NCI-H2107 treated with DMSO at 0.1 percent for 48 hours (cell line): ENCODE data around the gene NUBP1.

Source experiments
- DNase-seq: peaks from one replicate; lab custom pipeline; 2025; ENCODE audit not compliant: unreplicated experiment; lab: John Stamatoyannopoulos, UW

Gene NUBP1

DNA sequence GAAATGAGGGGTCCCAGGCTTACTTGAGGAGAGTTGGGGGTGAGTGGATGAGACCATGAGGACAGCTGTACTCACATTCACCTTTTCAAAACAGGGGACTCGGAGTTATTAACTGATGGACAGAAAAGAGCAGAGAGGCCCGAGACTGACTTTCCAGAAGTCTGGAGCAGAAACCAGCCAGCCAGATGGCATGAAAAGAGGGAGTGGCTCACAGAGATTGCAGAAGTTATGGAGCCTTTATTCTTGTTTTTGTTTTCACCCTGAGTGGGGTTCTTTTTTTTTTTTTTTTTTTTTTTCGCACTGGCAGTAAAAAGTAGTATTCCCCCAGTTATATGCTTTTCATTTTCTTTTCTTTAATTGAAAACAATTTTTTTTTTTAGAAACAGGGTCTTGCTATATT is 56.1 kb downstream of the NUBP1 start:
- DNase-seq = no peak

GRCh38 chr16:10805334-10805733 is 61.7 kb downstream of the NUBP1 start:
- no peak for DNase-seq

GRCh38 chr16:10806698-10807097 is 63.1 kb downstream of the NUBP1 start:
- no peak for DNase-seq

- DNase-seq = no peak
These were observed 64.6 kb downstream of the NUBP1 start for GRCh38 chr16:10808218-10808617.

- no peak for DNase-seq
These were observed 65.2 kb downstream of the NUBP1 start for GRCh38 chr16:10808850-10809249.

- no peak for DNase-seq
These were observed 66.1 kb downstream of the NUBP1 start for GRCh38 chr16:10809706-10810105.

- no peak for DNase-seq
These were observed 68.9 kb downstream of the NUBP1 start for GRCh38 chr16:10812312-10813098.

GRCh38 chr16:10813099-10813455 is 69.4 kb downstream of the NUBP1 start:
- no peak for DNase-seq

GRCh38 chr16:10817514-10817913 is 73.9 kb downstream of the NUBP1 start:
- no peak for DNase-seq

- DNase-seq = no peak
These were observed 74.6 kb downstream of the NUBP1 start, which contains the start of gene TVP23A for GRCh38 chr16:10817963-10818941. TVP23A (minus strand) TSS chr16:10818794; CDS start chr16:10818493, 301 bp downstream.
